ENCODE data around the gene THPO. TPM values are rescaled to one million over a fixed set of nuclear protein-coding genes. Genes with fewer than 3 reads are reported as not detected.
A peak's percentile ranks its signal among the peaks of the same experiment; 100 is the strongest.

Gene THPO
- total and polyA plus RNA-seq, 4 donors: 3.9 to 14.4 (median 8.9) TPM

DNA sequence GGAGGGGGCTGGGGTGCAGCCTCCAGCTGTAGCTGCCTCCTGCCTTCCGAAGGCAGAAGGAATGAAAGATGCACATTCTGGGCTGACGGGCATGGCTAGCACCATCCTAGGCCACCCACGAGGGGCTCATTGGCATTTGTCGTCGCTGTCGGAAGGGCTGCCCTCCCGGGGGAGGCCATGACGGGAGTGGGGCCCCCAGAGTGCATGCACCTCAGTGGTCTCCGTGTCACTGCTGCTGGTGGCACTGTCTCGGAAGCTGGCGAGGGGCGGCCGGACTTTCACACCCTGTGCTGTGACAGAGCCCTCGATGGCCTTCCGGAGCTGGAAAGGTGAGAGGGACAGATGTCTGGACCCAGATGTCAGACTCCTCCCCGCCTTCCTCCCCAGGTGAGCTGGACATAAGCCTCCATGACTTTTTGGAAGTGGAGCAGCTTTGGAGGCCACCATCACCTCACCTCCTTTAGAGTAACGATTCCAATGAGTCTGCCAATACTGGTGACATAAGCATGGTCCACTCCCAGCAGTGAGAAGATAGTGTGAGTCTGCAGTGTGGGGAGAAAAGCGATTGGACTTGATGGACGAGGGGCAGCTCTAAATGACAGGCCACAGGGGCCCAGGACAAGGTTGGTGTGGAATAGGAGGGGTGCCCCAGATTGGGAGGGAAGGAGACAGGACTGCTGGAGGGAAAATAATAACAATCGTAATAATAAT is 31.4 kb downstream of the THPO start (continued):
- TF ChIP-seq REST (IDR thresholded peaks at IDR 0.05) (no peak), JUND (IDR thresholded peaks at IDR 0.05) (no peak), EGR1 (IDR thresholded peaks at IDR 0.05; ENCODE audit: low read depth in 2 of 2) (no peak)

DNA sequence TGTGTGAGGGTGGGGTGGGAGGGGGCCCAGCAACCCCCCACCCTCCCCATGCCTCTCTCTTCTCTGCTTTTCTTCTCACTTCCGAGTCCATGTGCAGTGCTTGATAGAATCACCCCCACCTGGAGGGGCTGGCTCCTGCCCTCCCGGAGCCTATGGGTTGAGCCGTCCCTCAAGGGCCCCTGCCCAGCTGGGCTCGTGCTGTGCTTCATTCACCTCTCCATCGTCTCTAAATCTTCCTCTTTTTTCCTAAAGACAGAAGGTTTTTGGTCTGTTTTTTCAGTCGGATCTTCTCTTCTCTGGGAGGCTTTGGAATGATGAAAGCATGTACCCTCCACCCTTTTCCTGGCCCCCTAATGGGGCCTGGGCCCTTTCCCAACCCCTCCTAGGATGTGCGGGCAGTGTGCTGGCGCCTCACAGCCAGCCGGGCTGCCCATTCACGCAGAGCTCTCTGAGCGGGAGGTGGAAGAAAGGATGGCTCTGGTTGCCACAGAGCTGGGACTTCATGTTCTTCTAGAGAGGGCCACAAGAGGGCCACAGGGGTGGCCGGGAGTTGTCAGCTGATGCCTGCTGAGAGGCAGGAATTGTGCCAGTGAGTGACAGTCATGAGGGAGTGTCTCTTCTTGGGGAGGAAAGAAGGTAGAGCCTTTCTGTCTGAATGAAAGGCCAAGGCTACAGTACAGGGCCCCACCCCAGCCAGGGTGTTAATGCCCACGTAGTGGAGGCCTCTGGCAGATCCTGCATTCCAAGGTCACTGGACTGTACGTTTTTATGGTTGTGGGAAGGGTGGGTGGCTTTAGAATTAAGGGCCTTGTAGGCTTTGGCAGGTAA is 32.5 kb downstream of the THPO start:
- peaks cover 2 to 18% (median 5%) of the 10 kb centered on the region in 4 donors for H3K36me3 ChIP-seq (ENCODE audit: control insufficient read depth in 4 of 4, insufficient read depth in 3 of 4, low read depth in 1 of 4, low read length in 3 of 4)
- WGBS: 52% methylated on average over 14 of the region's 14 CpGs
- H3K4me1 ChIP-seq (ENCODE audit: control insufficient read depth in 4 of 4, insufficient read depth in 4 of 4, low read length in 3 of 4): no peaks in the 10 kb centered on the region
- peak; percentile 68 for DNase-seq (ENCODE audit: low spot score)
- no peaks in the 10 kb centered on the region for H3K27me3 ChIP-seq (ENCODE audit: control insufficient read depth in 4 of 4, insufficient read depth in 4 of 4, low read length in 3 of 4)
- no peak overlapping the region for H3K27ac ChIP-seq (ENCODE audit: low read depth in 1 of 2, low read length in 2 of 2)
- TF ChIP-seq HNF4A (conservative IDR thresholded peaks at IDR 0.05) (no peak), TAF1 (conservative IDR thresholded peaks at IDR 0.05) (no peak), HNF4G (IDR thresholded peaks at IDR 0.05) (no peak), RAD21 (IDR thresholded peaks at IDR 0.05) (peak; percentile 69 to 79), NR2F2 (IDR thresholded peaks at IDR 0.05) (no peak), YY1 (IDR thresholded peaks at IDR 0.05) (no peak), JUND (IDR thresholded peaks at IDR 0.05) (no peak), ATF3 (IDR thresholded peaks at IDR 0.05) (no peak), REST (IDR thresholded peaks at IDR 0.05) (no peak), CTCF (IDR thresholded peaks at IDR 0.05; ENCODE audit: low read depth, low read length, missing input control) (peak; percentile 52), RXRA (IDR thresholded peaks at IDR 0.05) (peak; percentile 10 to 27), EGR1 (IDR thresholded peaks at IDR 0.05; ENCODE audit: low read depth in 2 of 2) (no peak), GABPA (IDR thresholded peaks at IDR 0.05 in 1 of 2, conservative IDR thresholded peaks at IDR 0.05 in 1 of 2) (no peak), FOXA1 (IDR thresholded peaks at IDR 0.05) (no peak), FOXA2 (IDR thresholded peaks at IDR 0.05) (no peak), SP1 (IDR thresholded peaks at IDR 0.05) (peak; percentile 26)
- TF ChIP-seq, protein P1, sequence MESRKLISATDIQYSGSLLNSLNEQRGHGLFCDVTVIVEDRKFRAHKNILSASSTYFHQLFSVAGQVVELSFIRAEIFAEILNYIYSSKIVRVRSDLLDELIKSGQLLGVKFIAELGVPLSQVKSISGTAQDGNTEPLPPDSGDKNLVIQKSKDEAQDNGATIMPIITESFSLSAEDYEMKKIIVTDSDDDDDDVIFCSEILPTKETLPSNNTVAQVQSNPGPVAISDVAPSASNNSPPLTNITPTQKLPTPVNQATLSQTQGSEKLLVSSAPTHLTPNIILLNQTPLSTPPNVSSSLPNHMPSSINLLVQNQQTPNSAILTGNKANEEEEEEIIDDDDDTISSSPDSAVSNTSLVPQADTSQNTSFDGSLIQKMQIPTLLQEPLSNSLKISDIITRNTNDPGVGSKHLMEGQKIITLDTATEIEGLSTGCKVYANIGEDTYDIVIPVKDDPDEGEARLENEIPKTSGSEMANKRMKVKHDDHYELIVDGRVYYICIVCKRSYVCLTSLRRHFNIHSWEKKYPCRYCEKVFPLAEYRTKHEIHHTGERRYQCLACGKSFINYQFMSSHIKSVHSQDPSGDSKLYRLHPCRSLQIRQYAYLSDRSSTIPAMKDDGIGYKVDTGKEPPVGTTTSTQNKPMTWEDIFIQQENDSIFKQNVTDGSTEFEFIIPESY (IDR thresholded peaks at IDR 0.05): no peak
- TF ChIP-seq, protein P2, sequence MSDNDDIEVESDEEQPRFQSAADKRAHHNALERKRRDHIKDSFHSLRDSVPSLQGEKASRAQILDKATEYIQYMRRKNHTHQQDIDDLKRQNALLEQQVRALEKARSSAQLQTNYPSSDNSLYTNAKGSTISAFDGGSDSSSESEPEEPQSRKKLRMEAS (IDR thresholded peaks at IDR 0.05): no peak
- no peaks in the 10 kb centered on the region for H3K9me3 ChIP-seq (ENCODE audit: control insufficient read depth in 4 of 4, low read length in 3 of 4)
- H3K9ac ChIP-seq (ENCODE audit: low read depth in 1 of 2, low read length in 2 of 2): no peak overlapping the region
- H3K4me3 ChIP-seq (ENCODE audit: low read depth in 1 of 3, low read length in 3 of 3): no peak overlapping the region

All from liver (tissue), 9 donors.